ENCODE measurements around the gene CFAP90.

The CFAP90 gene

DNA sequence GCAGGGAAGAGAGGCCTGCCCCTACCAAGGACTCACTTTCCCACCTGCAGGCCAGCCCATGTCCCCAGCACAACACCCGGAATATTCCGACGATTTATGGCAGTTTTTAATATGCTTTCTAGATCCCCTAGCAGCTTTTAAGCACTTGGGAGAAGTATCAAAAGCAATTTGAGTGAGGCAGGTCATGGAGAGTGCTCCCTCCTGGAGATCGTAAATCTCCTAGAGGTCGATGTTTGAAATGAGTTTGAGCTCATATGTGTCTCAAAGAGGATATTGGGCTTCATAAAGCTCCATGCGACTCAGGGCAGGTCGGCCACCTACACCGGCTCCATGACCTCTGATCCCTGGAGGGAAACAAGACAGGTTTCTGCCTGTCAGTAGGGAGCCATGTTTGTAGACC lies 27.3 kb downstream of the CFAP90 start:
- DNase-seq (ENCODE audit: low spot score): no peak

DNA sequence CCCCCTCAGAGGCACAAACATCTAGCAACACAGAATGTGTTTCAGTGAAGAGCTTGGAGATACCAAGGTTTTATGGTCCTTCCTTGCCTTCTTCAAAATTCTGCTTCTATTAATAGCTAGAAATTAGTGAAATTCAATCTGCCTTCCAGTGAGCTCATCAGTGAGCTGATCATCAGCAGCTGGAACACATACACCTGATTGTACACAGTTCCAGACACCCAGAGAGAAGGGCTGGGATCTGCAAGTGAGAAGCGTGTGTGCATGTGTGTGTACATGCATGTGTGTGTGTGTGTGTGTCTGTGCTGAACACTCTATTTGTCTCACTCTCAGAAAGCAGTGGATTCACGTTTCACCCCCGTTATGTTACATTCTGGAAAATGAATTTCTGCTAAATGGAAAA lies 28.5 kb downstream of the CFAP90 start:
- DNase-seq (ENCODE audit: low spot score): no peak

DNA sequence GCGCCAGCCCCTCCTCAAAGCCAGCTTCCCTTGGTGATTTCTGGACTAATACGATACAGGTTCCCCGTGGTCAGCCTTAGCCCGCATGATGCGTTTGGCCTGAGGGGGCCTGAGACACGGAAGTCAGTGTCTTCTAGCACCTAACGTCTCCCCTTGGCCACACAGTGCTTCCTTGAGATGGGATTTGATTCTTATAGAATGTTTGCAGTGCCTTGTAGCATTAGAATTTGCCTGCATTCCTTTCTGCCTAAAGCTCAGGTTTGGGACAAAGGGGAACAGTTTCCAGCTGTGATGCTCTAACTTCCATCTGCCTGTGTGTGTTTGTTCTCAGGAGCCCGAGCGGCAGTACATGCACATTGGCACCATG lies 34.4 kb downstream of the CFAP90 start:
- no peak for DNase-seq (ENCODE audit: low spot score)

DNA sequence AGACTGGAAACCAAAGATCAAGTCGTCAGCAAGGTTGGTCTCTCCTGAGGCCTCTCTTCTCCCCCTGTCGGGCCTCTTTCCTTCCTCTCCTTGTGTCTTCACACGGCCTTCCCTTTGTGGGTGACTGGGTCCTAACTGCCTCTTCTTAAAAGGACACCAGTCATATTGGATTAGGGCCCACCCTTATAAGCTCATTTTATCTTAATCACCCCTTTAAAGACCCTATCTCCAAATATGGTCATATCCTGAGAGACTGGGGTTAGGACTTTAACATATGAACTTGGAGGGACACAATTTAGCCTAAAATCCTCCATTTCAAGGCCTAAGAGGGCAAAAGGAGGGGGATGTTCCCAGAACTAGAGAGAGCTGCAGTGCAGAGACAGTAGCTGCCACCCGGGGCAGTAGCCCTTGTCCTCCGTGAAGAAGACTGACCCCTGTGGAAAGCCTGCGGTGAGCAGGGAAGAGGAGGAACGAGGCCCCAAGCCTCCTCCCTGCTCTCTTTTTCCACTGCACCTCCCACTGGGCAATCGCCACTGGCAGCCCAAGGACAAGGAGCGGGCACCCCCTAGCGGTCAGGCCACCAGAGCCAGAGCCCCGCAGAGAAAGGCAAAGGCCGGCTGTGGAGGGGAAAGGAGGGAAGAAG lies 34.9 kb downstream of the CFAP90 start:
- DNase-seq (ENCODE audit: low spot score): peak; percentile 65

DNA sequence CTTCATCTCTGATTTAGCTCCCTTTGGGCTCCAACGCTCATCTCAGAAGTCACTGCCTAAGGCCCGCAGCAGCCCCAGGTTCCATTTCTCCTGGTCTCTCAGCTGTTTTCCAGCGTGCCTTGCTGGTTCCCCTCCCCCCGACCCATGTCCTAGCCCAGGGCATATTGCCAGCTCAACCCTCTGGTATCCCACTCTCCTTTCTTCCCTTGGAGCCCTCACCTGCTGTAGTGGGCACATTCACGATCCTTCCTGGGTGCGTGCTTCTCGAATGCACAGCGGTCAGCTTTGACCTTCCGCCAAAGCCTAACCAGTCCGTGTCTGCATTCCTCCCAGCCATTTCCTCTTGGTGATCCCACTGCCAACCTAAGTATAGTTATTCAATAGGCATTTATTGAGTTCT lies 36.1 kb downstream of the CFAP90 start:
- DNase-seq (ENCODE audit: low spot score): no peak

DNA sequence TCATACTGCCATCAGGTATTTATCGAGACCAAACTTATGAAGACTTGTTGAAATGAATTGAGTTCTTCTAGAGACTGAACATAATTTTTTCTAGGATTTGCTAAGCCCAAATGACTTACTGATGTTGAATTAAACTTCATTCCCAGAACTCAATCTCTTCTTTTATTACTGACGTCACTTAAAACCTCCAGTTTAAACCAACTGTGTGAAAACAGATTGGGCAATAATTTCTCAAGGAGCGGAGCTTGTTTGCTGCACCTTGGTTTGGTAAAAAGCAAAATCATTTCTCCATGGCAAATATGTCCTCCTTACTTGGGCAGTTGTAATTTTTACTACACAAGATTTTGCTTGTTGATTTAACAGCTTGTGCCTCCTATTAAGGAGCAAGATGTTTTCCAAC lies 37.4 kb downstream of the CFAP90 start:
- DNase-seq (ENCODE audit: low spot score): no peak

DNA sequence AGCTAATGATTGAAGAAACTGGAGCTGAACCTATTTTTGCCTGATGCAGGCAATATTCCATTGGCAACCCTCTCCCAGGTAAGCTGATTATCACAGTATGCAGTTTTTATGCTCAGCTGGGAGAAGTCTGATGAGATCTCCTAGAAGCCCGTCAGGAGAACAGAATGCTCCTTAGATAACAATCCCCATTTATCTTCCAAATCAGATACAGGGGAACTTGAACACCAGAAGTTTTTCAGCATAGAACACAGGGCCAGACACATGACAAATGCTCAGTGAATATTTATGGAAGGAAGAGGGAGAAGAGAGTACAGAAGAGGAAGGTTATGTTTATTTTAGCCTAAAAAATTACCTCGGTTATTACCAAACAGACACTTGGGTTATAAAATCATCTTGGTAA lies 37.9 kb downstream of the CFAP90 start:
- no peak for DNase-seq (ENCODE audit: low spot score)

DNA sequence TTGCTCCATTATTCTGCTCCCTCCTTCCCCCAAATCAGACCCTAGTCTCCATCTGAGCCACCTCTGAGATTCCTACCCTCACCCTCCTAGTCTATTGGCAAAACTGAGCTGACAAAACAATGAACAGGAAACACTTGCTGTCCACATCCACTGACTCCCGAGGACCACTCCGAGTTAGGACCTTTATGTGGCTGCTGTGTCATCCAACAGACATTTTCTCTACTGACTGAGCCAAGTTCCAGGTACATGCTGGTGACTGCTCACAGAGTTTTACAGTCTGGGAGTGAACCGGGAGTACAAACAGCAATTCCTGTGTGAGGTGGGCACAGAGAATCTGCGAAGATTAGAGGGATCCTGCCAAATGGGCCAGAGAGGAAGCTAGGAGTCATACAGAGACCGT lies 39.2 kb downstream of the CFAP90 start:
- DNase-seq (ENCODE audit: low spot score): no peak

DNA sequence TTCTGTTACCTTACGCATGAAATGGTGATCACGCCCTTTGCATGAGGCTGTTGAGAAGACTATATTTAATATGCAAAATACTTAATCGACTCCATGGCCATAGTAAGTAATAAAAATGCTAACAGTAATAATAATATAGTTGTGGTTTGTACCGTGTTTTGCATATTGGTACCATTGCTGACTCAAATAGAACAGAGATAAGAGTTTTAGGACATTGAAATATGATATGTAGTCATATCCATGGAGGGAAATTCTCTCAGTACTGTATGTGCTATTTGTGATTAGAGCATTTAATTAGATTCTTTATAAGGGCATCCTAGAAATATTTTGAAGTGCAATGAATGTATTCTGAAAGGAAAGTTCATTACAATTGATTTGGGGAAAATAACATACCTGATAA lies 41.9 kb downstream of the CFAP90 start:
- DNase-seq (ENCODE audit: low spot score): no peak

DNA sequence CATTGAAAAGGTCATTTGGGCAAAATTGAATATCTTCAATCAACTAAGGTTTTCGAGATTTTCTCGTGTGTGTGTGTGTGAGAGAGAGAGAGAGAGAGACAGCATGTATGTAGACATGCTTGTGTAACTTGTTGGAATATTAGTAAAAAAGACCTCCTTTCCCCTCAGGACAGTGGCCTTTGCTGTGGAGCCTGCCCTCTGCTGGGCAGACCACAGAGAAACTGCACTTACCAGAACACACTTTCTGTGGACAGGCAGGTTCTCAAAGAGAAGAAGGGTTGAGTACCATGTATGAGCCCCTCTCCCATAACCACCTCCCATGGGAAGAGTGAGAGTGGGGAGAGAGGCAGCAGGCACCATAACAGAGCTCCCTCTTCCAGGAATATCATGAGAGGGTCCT lies 45.6 kb downstream of the CFAP90 start:
- DNase-seq (ENCODE audit: low spot score): no peak

DNA sequence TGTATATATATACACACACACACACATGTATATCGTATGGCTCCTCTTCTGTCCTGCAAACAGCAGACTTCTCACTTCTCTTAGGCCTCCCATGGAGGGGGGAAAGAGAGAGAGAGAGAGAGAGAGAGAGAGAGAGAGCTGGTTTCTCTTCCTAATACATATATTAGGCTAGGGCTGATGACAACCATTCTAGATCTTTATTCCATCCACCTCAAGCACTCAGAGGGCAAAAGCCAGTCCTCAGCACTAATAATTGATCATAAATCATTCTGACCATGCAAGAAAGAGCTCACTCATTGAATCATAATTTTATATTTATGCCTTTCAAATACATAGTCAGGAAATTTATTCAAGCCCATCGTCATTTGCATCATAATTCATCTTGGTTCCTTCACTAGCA lies 47.0 kb downstream of the CFAP90 start:
- no peak for DNase-seq (ENCODE audit: low spot score)

DNA sequence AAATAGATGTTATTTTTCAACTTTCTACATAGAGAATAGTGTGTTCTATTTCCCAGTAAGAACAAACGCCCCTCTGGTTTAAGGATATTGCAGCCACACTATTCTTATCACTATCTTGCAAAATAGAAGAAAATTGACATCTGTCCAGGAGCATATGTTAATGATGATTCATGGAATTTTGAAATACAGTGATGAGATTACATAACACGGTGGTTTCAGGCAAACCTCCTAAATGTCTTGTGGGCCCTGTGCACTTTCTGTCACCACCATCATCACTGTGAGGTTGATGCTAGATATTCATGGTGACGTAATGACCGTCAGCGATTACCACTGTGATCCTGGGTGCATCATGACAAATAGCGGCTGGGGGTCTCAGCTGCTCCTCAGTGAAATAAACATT lies 48.1 kb downstream of the CFAP90 start:
- no peak for DNase-seq (ENCODE audit: low spot score)

DNA sequence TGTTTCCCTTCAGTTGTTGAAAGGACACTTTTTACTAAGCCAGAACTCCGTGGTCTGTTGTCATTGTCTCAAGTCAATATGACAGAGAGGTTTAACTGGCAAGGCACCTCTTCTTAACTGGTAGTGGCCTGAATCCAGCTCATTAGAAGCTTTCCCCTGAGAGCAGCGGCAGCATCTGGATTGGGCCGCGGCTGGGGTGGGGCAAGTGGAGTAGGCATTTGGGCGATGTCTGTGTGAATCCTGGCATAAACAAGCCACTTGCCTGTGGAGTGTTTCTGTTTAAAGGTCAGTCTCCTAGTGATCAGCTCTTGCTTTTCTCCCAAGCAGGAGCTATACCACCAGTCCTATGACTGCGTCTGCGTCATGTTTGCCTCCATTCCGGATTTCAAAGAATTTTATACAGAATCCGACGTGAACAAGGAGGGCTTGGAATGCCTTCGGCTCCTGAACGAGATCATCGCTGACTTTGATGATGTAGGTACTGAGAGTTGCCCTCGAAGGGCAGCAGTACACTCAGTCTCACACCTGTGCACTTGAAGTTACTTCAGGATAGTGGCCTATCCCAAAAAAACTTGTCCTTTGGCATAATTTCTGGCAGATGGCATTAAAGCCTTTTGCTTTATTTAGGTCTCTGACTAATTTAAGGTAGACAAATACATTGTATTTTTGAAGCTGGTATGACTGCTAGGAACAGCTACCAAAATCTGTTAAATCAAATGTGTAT lies 48.9 kb downstream of the CFAP90 start:
- DNase-seq (ENCODE audit: low spot score): no peak

DNA sequence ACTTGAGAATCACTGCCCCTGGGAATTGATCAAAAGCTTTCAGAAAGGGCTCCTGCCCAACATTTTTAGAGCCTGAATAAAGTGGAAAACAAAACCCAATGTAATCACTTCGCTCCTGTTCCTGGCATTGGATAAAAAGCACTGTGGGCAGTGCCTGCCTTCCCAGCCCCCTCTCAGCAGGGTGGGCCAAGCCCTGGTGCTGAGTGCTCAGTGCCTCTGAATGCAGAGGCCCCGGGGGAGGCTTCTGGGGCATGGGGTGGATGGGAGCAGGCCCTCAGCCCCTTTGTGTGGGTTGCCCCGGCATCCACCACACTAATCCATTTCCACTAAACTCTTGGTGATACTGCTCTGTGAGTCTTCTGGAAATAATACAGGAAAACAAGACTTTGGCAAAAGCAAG lies 55.6 kb downstream of the CFAP90 start:
- DNase-seq (ENCODE audit: low spot score): no peak

DNA sequence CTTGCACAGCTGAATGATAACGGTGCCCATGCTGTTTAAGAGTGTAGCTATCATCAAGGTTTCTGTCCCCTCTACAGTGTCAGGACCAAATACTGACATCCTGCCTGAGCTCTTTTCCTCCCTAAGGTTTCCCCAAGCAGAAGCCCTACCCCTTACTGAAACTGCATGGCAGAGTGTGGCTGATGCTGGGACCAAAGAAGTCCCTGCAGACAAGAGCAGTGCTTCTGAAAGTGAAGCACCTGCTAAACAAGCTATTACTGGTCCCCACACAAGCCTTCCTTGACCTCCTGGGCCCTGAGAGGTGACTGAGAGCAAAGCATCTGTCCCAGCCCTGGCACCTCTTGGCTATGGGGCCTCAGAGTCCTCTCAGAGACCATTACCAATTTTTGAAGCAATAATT lies 56.1 kb downstream of the CFAP90 start:
- DNase-seq (ENCODE audit: low spot score): no peak

DNA sequence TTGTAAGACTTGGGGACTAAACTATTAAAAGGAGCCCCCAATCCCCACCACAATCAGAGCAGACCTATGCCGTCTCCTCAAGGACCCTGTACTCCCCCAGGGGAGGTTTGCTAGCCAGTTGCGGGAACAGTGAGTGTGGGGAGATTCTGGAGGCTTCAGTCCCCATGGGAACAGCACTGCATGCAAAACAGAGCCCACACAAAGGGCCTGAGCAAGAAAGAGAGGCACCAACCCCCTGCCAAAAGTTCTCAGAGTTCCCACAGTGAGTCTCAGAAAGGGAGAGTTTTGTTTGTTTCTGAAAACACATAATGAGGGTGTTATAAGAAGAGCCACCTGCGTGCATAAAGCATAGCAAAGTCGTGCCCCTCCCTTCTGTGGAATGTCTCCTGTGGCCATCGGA lies 56.6 kb downstream of the CFAP90 start:
- no peak for DNase-seq (ENCODE audit: low spot score)

DNA sequence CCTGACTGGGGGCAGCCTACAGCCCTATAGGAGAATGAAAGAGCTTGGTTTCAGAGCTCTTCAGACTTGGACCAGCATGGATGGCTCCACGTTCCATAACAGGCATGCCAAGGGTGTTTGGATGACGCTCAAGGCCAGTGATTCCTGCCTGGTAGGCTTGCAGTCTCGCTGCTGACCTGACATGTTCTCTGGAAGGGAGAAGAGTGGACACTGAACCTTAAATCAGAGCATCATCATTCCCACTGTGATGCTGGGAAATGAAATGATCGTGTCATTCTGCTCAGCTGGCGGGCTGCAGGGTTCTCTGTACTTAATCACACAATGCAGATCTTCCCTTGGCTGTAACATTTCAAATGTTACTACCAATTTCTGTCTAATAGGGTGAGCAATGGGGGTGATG lies 57.0 kb downstream of the CFAP90 start:
- DNase-seq (ENCODE audit: low spot score): no peak

DNA sequence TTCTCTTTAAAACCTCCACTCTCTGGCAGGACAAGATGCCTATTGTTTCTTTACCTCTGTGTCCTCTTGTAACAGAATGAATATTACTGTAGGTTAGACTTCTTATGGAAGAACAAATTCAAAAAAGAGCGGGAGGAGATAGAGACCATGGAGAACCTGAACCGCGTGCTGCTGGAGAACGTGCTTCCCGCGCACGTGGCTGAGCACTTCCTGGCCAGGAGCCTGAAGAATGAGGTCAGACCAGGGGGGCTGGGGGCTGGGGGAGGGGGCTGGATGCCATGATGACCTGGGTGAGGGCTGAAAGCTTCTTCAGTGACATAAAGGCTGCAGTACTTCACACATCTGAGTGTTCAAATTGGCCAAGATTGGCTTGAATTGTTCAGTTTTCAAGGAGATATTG lies 61.4 kb downstream of the CFAP90 start:
- DNase-seq (ENCODE audit: low spot score): no peak

DNA sequence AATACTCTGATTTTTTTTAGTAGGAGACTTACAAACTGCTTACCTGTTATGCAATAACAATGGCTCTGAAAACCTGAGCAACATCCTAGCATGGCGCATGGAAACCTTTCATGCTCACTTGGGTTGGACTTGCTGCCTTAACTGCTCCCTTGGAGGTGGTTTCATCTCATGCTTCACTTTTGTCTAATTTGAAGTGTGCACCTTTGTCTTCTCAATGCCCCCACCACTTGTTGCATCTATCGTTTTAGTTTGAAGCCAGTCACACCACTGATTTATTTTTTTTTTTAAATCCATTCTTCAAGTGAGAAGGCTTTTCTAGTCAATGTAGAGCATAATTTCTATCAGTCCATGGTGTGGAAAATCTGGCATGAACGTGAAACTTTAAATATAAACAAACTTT lies 63.2 kb downstream of the CFAP90 start:
- no peak for DNase-seq (ENCODE audit: low spot score)

DNA sequence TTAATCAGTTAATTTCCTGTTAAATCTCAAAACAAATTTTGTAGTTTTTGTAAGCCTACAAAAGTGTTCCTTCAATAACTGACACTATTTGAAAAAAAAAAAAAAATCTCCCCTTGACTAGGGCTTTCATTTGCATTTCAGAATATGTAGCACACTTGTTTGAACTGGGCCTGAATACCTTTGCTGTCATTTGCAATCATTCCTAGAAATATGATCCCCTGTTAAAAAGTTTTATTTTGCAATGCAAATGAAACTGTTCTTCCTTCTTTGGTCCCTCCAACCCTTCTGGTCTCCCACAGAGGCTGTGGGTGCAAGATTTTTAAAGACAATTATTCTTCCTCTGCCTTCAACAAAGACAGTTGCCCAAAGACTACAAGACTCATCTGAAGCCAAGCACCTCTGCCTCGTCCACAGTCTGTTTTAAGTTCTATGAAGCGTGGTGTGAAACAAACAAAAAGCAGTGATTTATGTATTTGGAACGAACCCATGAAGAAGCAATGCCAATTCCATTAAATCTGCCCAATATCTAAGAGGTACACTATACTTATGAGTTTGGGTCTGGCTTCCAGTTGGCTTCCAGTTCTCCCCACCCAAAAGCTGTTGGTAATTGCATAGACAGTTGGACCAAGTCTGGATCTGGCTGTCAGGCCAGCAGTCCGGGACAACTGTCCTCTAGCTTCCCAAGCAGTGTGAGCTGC lies 66.1 kb downstream of the CFAP90 start:
- no peak for DNase-seq (ENCODE audit: low spot score)

DNA sequence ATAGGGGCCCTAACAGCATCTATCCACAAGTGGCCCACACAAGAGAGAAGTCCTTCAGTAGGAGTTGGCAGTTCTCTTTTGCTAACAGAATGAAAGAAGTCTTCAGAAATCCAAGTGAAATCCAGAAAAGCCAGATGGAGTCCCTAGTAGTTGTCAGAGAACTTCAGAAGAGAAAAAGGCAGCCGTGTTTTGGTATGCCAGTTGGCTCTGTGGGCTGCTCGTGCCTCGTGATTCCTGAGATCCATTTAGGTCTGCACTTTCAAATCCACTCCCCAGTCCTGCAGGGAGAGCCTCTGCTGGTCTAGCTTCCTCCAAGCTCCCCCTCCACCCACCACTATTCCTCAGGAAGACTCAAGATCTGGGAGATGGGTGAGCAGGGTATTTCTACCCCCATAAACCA lies 69.0 kb downstream of the CFAP90 start:
- no peak for DNase-seq (ENCODE audit: low spot score)
